Measurements from ENCODE around the gene PPP2R5C. TPM values are rescaled to one million over a fixed set of nuclear protein-coding genes. Genes with fewer than 3 reads are reported as not detected.

Gene PPP2R5C
- total RNA-seq, 1 experiment from 2014 or later: 80.3 TPM

- ATAC-seq (no peak), DNase-seq (ENCODE audit: low read depth, low spot score) (no peak)
- H3K9me3 ChIP-seq (ENCODE audit: control insufficient read depth, insufficient read depth, low read depth, low read length): no peaks in the 10 kb centered on the region
- no peaks in the 10 kb centered on the region; the same call in none of the 2 replicates for H3K4me1 ChIP-seq (ENCODE audit: control insufficient read depth, insufficient read depth, low read length)
- no peak overlapping the region for H3K27ac ChIP-seq (ENCODE audit: low read length)
- POLR2A ChIA-PET: no interaction called here
- TF ChIP-seq SIN3A (IDR thresholded peaks at IDR 0.05; ENCODE audit: borderline replicate concordance, insufficient read depth, low read depth, low read length) (no peak), REST (IDR thresholded peaks at IDR 0.05; ENCODE audit: insufficient read depth in 1 of 2, low read depth in 2 of 2, low read length in 1 of 2) (no peak), CTCF (IDR thresholded peaks at IDR 0.05) (no peak)
- H3K4me3 ChIP-seq (ENCODE audit: low read depth in 2 of 2, low read length in 2 of 2): no peak overlapping the region
- no peaks in the 10 kb centered on the region; the same call in 1 of the 2 replicates for H3K36me3 ChIP-seq (ENCODE audit: control insufficient read depth, insufficient read depth, low read length)
- CTCF ChIA-PET: no interaction called here
- intact Hi-C loops (cut with micrococcal nuclease; ENCODE audit: unreplicated experiment) (no loop called here), in situ Hi-C loops (cut with HindIII; ENCODE audit: low pct_unique_long_range_greater_than_20kb, low sequenced_read_pairs) (no loop called here)
- H3K27me3 ChIP-seq (ENCODE audit: control insufficient read depth, insufficient read depth, low read length): no peaks in the 10 kb centered on the region
- no TSS peak for BruUV-seq (replicated peaks)
These were observed 117.5 kb downstream of the PPP2R5C start for GRCh38 chr14:101878822-101879528.

GRCh38 chr14:101879529-101880336 is 118.2 kb downstream of the PPP2R5C start:
- no peak for TF ChIP-seq CTCF (IDR thresholded peaks at IDR 0.05)
- no peak for TF ChIP-seq SIN3A (IDR thresholded peaks at IDR 0.05; ENCODE audit: borderline replicate concordance, insufficient read depth, low read depth, low read length)
- no peak for TF ChIP-seq POLR2AphosphoS5 (IDR thresholded peaks at IDR 0.05; ENCODE audit: low read depth, low read length)
- TF ChIP-seq TCF7L2 (IDR thresholded peaks at IDR 0.05; ENCODE audit: low read depth, low read length): no peak
- TF ChIP-seq REST (IDR thresholded peaks at IDR 0.05; ENCODE audit: insufficient read depth in 1 of 2, low read depth in 2 of 2, low read length in 1 of 2): no peak
- no peaks in the 10 kb centered on the region; the same call in none of the 2 replicates for H3K4me1 ChIP-seq (ENCODE audit: control insufficient read depth, insufficient read depth, low read length)
- intact Hi-C loops (cut with micrococcal nuclease; ENCODE audit: unreplicated experiment) (no loop called here), in situ Hi-C loops (cut with HindIII; ENCODE audit: low pct_unique_long_range_greater_than_20kb, low sequenced_read_pairs) (no loop called here)
- POLR2A ChIA-PET: no interaction called here
- DNase-seq (ENCODE audit: low read depth, low spot score) (no peak), ATAC-seq (no peak)
- H3K36me3 ChIP-seq (ENCODE audit: control insufficient read depth, insufficient read depth, low read length): no peaks in the 10 kb centered on the region
- no peak overlapping the region for H3K27ac ChIP-seq (ENCODE audit: low read length)
- no peaks in the 10 kb centered on the region for H3K9me3 ChIP-seq (ENCODE audit: control insufficient read depth, insufficient read depth, low read depth, low read length)
- no peak overlapping the region for H3K4me3 ChIP-seq (ENCODE audit: low read depth in 2 of 2, low read length in 2 of 2)
- no TSS peak for BruUV-seq (replicated peaks)
- CTCF ChIA-PET: no interaction called here
- H3K27me3 ChIP-seq (ENCODE audit: control insufficient read depth, insufficient read depth, low read length): no peaks in the 10 kb centered on the region
